LNCaP clone FGC (cell line): Measurements from ENCODE around the gene SHROOM3.

Source experiments
- DNase-seq: peaks from one replicate; pipeline ENCODE4 v3.0.0-alpha.2; 2011; ENCODE audit warnings: low read depth
- H3K4me3 ChIP-seq: 2 replicates; pipeline ENCODE4 v1.5.1; 2011; ENCODE audit warnings: mild to moderate bottlenecking, low read depth, low read length, control low read depth
- CTCF ChIP-seq: IDR thresholded peaks from 2 replicates; pipeline ENCODE4 v1.5.1; 2012; ENCODE audit warnings: mild to moderate bottlenecking; ENCODE audit not compliant: control insufficient read depth, insufficient read depth; ENCODE audit errors: extremely low read depth

SHROOM3 gene

DNA sequence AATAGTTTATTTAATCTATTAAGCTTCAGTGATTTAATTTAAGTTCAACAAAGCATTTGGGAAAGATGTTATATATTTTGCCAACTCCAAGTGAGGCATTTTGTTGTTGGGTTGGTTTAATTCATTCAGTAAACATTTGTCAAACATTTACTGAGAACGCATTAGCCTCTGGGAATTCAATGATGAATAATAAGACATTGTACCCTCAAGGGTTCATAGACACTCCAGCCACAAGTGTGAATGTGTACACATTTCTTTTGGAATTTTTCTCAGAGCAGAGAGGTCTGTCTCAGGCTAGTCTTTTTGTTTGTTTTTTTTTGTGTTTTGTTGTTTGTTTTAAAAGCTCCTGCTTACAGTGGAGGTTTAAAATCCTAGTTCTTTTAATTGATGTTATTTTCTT is 259.0 kb downstream of the SHROOM3 start:
- no peak for TF ChIP-seq CTCF
- H3K4me3 ChIP-seq: no peak overlapping the region
- DNase-seq: no peak

DNA sequence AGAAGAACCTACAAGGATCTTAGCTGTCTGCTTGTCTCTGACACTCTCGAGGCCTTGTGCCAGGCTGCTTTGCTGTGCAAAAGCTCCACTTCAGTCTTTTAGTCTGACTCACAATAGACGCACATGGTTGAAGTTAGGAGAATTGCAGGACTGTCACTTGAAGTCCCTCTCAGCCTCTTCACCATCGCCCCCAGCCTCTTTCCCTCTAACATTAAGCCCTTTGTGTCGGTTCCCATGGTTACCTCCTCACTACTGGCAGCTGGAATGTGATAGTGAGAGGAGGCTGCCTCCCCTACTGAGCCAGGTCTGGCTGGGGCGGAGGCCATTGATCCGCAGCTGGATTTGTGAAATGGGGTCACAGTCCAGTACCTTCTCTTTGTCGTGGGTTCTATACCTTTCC is 261.1 kb downstream of the SHROOM3 start:
- TF ChIP-seq CTCF: no peak
- no peak overlapping the region for H3K4me3 ChIP-seq
- no peak for DNase-seq

GRCh38 chr4:76697129-76697803 is 262.2 kb downstream of the SHROOM3 start:
- TF ChIP-seq CTCF: no peak
- DNase-seq: no peak
- H3K4me3 ChIP-seq: no peak overlapping the region

DNA sequence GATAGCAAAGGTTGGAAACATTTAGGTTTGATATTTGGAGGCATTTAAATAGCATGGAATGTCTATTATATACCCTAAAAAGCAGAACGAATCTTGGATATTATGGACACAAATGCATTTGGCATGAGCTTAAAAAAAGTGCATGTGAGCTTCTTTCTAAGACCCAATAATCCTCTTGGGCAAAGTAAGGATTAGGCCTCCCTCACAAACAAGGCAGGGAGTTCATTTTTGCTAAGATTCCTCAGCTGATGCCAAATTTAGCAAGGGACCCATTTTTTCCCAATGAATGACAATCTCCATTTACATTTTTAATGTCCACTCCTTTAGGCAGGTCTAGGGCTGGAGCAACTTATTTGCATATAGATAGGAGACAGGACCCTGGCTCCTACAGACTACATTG is 263.1 kb downstream of the SHROOM3 start:
- TF ChIP-seq CTCF: no peak
- DNase-seq: no peak
- no peak overlapping the region for H3K4me3 ChIP-seq

DNA sequence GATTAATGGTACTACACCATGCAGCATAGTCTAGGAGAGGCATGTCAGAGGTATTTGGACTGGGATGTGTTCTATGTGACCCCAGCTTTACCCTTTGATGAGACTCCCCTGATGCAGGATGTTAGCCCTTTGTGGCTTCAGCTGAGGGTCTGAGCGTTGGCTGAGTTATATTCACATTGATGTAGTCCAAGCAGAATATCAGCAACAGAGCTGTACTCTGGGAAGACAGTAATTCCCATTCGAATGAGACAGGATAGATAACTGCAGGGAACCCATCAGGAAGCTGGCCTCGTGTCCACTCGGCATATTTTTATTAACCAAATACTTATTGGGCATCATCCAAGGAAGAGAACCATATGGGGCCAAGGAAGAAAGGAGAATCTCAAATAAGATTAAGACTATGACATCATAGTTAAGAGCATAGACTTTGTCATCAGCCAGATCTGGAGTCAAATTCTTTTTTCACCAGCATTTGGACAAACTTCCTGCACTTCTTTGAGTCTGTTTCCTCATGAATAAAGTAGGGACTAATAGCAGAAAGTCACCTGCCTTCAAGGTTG is 264.8 kb downstream of the SHROOM3 start:
- no peak for TF ChIP-seq CTCF
- H3K4me3 ChIP-seq: no peak overlapping the region
- peak; percentile 56 for DNase-seq

DNA sequence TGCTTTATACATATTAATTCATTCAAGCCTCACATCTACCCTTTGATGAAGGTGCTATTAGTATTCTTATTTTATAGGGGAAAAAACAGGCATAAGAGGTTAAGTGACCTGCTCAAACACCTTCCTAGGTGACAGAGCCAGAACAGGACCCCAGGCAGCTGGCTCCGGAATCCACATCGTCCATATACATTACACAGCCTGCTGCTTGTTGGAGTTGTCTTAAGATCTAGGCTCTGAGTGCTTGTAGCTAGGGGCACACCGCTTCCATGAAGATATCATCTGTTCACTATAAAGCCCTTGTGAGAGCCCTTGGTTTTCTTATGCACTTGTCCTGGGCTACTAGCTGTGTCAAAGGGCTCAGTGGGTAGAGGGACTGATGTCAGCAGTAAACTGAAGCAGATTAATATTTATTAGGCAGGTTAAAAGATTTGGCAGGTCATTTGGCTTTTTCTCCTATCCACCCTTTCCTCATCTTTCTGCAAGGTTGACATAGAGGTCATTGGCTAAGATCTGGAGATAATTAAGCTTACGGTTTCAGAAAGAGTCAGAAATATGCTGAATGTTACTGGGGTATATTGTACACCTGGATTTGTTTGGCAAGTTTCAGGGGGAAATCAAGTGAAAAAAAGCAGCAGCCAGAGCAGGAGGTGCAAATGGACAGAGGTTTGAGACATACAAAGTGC is 267.6 kb downstream of the SHROOM3 start:
- DNase-seq: no peak
- no peak overlapping the region for H3K4me3 ChIP-seq
- TF ChIP-seq CTCF: no peak

DNA sequence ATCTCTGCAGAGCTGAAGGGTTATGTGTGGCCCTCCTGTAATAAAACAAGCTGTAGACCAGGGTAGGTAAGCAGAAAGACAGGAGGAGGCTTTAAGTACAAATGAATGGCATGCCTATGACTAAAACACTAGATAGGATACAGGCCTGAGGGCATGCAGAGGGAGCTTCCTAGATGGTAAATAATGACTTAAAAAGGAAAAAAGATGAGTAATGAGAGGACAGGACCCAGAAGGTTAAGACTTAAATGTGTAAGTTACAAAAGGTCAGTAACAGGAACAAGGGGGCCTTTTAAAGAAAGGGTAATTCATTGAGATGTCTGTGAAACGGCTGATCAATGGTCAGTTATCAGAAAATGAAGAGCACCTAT is 268.1 kb downstream of the SHROOM3 start:
- no peak for DNase-seq
- no peak overlapping the region for H3K4me3 ChIP-seq
- TF ChIP-seq CTCF: no peak
